Activated CD4-positive, alpha-beta T cell treated with anti-CD3 and anti-CD28 coated beads, Interleukin-2, amount 50 U/mL, for 48 hours (primary cell): ENCODE data around the gene RNU6-9.

Experiments
- DNase-seq, 2 experiments: peaks; one replicate each; pipeline ENCODE4 v3.0.0-alpha.2; 2020

Gene RNU6-9

DNA sequence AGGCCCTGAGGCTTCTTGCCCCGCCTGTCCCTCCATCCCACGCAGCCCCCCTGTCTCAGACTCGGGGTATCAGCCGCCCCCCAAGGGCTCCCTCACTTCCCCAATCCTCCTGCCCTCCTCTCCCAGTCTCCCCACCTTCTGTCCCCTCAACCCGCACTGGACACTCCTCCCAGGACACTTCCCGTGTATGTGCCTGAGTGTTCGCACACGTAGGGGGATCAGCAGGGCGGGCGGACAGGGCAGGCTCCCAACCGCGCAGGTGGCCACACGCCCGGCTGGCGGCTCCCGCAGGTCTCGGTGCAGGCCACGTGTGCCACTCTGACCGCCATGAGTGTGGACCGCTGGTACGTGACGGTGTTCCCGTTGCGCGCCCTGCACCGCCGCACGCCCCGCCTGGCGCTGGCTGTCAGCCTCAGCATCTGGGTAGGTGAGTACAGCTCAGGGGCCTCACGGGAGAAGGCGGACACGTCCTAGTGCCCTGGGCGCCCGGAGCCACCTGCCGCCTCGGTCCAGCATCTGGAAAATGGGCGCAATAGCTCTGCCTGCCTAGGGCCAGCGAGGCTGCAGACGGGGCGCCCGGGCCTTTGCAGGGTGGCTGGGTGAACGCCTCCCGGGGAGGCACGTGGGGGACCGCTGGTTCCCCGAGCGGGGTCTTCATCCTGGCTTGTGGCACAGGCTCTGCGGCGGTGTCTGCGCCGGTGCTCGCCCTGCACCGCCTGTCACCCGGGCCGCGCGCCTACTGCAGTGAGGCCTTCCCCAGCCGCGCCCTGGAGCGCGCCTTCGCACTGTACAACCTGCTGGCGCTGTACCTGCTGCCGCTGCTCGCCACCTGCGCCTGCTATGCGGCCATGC is 26.1 kb downstream of the RNU6-9 start:
- DNase-seq, result peak; percentile 54 to 63

DNA sequence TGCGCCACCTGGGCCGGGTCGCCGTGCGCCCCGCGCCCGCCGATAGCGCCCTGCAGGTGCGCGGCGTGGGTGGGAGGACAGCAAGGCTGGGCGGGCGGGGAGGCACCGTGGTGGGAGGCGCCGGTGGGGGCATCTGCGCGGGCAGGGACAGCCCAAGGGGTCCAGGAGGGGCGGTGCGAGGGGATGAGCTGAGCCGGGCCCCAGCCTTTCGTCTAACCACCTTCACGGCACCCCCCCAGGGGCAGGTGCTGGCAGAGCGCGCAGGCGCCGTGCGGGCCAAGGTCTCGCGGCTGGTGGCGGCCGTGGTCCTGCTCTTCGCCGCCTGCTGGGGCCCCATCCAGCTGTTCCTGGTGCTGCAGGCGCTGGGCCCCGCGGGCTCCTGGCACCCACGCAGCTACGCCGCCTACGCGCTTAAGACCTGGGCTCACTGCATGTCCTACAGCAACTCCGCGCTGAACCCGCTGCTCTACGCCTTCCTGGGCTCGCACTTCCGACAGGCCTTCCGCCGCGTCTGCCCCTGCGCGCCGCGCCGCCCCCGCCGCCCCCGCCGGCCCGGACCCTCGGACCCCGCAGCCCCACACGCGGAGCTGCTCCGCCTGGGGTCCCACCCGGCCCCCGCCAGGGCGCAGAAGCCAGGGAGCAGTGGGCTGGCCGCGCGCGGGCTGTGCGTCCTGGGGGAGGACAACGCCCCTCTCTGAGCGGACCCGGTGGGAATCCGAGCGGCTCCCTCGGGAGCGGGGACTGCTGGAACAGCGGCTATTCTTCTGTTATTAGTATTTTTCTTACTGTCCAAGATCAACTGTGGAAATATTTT is 27.0 kb downstream of the RNU6-9 start:
- peak; percentile 64 to 72 for DNase-seq

DNA sequence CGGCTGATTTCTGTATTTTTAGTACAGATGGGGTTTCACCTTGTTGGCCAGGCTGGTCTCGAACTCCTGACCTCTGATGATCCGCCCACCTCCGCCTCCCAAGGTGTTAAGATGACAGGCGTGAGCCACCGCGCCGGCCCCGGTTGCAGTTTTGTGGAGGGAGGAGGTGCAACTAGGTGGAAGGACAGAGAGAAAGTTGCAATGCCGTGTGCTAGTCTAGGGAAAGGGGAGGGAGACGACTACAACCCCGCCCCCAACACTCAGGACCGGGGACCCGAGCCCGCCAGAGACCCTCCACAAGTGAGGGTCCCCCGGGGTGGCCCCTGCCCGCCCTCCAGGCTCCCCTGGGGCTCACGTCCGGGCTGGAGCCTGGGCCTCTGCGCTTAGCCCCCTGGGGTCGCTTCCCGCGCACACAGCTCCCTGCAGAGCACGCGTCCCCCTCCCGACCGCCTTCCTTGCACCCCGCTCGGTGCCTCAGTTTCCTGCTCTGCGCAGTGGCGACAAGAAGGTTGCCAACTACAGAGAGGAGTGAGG is 31.3 kb downstream of the RNU6-9 start:
- peak; percentile 59 to 69 for DNase-seq

DNA sequence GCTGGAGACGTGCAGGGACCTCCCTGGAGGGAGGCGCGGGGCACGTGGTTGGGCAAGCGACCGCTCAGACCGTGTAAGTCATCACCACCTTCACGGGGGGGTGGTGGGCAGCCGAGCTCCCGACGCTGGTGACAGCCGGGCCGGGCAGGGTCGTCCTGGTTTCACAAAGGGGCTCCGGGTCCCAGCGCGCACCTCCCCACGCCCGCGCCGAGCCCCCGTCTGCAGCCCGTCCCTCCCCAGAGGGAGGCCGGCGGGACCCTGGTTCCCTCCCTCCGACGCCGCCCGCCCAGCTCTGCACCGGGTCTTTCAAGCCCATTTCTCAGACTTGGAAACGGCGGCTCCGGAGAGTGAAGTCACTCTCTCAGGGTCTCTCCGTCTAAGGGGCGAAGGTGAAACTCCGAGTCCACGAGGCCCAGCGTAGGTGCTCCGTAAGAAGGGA is 31.8 kb downstream of the RNU6-9 start:
- DNase-seq, result peak; percentile 42 to 77

DNA sequence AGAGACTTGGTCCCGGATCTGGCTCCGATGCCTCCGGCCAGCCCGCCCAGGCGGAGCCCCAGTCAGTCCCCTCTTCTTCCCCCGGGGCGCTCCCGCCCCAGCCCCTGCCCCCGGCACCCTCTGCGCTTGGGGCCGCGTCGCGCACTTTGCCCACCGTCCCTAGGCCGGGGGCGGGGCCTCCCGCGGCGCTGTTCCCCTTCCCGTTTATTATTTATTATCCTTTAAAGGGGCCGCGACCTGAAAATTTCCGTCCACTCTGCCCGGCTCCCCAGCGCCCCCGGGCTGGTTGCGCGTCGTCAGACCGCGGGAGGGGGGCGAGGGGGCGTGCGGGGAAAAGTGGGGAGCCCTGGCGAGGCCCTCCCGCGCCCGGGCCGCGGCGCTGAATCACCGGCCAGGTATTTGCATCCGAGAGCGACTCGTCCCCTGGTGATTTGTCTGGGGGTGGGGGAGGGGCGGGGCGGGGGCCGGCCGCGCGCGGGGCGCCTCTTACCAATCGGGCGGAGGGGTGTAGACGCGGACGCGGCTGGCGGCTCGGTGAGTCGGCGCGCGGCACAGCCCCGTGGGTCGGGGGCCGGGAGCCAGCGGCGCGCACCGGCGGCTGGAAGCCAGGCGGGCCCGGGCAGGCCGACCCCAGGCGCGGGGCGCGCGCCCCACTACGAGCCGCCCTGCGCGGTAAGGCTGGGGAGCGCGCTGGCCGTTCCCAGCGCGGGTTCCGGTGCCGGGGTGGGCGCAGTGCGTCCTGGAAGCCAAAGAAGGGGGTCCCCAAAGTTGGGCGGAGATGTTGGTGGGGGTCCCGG is 32.4 kb downstream of the RNU6-9 start, which contains the start of gene ARID3A:
TSS of gene ARID3A (plus strand) at position 510 of the 797 bp plus-strand sequence. CDS start 3,494 bp downstream, outside the sequence.
- DNase-seq, result peak; percentile 80 to 82

DNA sequence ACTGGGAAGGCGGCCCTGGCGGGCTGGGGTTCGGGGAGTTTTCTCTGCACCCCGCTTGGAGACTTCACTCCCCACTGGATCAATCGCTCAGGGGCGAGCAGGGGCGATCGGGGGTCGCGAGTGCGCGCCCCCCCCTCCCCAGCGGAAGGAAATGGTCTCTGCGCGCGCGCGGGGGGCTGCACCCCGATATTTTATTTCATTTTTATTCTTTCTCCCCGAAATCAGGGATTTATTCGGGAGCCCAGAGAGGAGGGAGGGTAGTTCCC is 33.0 kb downstream of the RNU6-9 start:
- DNase-seq, result peak in 1 of 2 experiments; percentile 26

DNA sequence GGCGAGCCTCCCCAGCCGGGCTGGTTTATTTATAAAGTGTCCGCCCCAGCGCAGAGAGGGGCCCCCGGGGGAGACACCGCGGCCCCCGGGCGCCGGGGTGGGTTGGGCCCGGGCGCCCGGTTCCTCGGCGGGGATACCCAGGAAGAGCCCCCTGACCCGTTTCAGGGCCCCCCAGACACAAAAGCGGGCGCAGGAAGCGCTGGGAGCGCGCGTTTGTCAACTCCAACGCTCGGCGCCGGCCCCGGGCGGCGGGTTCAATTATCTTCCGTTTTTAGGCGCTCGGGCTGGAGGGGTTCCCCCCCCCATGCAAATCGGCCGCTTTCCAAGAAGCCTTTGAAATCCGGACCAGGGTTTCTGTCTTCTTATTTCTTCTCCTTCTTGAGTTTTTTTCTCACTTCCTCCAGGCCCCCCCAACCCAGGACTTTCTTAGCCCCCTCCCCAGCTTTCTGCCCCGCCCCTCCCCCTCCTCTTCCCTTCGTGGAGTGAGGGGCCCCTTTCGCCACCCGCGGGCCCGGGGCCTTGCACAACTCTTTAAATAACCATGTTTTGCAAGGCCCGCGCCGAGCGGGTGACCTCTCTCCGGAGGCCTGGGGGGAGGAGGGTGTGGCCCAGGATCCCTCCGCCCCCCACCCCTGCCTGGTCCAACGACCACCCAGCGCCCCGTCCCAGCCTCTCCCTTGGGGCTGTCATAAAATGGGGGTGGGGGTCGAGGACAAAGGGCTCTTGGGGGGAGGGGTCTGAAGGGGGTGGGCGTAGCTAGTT is 33.5 kb downstream of the RNU6-9 start:
- DNase-seq, result peak; percentile 68 to 76

DNA sequence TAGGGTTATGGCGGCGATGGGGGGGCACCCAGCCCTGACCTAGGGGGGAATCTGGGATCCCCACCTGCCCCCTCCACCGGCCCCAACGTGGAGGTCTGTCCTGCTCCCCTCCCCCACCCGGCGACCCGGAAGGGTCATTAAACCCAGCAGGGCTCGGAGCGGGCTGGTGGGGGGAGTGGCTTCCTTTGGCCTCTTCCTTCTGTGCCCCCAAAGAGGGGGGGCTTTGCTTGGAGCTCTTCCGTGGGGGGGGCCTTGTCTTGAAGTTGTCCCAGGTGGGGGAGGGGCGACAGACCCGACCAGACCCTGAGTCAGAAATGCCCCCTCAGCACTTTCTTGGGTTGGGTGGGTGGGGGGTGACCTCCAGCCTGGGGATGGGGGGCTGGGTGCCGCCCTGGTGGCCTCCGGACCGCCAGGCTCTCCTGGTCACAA is 34.1 kb downstream of the RNU6-9 start:
- DNase-seq, result no peak

DNA sequence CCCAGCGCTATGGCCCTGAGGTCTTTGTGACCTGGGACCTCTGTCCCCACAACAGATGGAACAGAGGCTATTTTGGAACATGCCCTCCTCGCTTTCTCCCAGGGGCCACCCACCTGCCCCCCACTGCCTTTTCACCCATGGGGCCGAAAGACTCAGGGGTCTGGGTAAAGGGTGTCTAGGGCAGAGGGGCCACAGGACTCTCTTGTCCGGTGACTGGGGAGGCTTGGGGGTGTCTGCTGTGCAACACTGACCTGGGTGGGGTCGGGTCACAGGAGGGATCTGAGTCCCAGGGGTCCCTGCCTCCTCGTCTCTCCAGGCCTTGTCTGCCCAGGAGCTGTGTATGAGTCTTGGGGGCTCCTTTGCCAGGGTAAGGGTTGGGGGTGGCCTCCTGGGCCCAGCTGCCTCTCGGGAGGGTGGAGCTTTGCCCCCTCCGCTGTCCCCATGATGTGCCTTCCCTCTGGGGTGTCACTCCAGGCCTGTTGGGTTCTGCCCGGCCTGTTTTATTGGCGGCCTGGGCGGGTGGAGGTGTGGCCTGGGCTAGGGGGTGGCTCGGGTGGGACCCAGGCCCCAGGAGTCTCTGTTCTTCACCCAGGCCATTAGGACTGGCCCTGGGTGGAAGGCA is 34.6 kb downstream of the RNU6-9 start:
- DNase-seq, result no peak

DNA sequence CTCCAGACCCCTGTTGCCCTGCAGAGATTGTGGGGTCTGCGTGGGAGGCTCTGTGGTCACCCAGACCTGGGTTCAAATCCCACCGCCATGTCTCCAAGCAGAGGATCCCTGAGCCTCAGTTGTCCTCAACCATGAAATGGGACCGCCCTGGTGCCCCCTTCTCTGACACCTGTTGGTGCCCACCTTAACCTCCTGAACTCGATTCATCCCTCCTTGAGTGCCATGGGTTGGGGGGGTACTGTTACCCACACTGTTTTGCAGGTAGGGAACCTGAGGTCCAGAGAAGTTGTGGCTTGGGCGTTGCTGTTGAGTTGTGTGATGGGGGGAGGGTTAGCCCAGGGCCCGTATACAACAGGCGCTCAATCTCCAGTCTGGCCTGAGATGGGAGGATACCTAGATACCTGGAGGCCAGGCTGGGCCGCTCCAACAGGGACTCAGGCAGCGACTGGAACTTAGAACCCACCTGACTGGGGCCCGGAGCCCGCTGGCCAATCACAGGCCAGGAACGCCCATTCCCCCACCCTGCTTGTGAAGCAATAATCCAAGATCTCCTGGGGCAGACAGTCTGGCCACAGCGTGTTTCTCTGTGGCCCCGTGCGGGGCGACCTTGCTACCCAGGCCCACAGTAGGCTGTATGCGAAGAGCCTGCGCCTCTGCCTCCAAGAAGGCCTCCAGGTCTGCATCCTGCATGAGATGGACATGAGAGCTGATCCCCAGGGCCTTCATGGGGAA is 35.4 kb downstream of the RNU6-9 start:
- no peak for DNase-seq

DNA sequence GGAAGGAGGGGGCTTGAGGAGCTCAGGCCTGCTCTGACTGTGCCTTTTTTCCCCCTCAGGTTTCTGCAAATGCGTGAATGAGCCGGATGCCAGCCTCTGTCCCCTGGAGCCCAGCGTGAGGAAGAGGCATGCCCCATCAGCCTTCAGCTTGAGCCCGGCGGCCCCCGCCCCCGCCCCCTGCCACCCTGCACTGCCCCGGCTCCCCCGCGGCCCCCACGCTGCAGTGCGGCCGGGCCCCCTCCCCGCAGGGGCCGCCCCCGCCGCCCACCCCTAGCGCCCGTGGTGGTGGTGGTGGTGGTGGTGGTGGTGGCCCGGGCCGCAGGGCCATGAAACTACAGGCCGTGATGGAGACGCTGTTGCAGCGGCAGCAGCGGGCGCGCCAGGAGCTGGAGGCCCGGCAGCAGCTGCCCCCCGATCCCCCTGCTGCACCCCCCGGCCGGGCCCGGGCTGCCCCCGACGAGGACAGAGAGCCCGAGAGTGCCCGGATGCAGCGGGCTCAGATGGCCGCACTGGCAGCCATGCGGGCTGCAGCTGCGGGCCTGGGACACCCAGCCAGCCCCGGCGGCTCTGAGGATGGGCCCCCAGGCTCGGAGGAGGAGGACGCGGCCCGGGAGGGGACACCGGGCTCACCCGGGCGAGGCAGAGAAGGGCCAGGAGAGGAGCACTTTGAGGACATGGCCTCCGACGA is 36.1 kb downstream of the RNU6-9 start:
- no peak for DNase-seq

DNA sequence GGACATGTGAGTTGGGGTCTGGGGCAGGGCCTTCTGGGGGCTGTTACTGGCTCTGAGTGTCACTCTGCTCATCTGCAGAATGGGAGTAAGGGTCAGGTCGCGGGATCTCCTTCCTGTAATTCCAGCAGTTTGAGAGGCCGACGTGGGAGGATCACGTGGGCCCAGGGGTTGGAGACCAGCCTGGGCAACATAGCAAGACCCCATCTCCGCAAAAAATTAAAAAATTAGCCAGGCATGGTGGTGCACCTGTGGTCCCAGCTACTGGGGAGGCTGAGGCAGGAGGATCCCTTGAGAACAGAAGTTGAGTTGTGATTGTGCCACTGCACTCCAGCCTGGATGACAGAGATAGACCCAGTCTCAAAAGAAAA is 36.6 kb downstream of the RNU6-9 start:
- DNase-seq, result no peak

DNA sequence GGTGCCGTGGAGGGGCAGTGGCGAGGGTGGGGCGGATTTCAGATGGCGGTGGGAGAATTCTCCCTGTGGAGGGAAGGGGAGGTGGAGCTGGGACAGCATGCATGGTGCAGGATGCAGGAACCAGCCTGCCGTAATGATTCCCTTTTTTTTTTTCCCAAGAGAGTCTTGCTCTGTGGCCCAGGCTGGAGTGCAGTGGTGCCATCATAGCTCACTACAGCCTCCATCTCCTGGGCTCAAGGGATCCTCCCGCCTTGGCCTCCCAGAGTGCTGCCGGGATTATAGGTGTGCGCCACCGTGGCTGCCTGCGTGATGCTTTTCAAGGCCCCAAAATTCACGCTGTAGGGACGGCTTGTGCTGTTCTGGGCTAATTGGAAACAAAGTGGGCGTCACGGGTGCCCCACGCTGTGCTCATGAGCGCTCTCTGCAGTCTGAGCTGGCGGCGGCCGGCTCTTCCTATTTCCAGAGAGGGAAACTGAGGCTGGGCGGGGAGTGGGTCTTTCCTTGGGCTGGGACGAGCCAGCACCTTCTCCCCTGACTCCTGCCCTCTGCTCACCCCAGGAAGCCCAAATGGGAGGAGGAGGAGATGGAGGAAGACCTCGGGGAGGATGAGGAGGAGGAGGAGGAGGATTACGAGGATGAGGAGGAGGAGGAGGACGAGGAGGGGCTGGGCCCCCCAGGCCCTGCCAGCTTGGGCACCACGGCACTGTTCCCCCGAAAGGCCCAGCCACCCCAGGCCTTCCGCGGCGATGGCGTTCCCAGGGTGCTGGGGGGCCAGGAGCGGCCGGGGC is 38.8 kb downstream of the RNU6-9 start:
- no peak for DNase-seq

DNA sequence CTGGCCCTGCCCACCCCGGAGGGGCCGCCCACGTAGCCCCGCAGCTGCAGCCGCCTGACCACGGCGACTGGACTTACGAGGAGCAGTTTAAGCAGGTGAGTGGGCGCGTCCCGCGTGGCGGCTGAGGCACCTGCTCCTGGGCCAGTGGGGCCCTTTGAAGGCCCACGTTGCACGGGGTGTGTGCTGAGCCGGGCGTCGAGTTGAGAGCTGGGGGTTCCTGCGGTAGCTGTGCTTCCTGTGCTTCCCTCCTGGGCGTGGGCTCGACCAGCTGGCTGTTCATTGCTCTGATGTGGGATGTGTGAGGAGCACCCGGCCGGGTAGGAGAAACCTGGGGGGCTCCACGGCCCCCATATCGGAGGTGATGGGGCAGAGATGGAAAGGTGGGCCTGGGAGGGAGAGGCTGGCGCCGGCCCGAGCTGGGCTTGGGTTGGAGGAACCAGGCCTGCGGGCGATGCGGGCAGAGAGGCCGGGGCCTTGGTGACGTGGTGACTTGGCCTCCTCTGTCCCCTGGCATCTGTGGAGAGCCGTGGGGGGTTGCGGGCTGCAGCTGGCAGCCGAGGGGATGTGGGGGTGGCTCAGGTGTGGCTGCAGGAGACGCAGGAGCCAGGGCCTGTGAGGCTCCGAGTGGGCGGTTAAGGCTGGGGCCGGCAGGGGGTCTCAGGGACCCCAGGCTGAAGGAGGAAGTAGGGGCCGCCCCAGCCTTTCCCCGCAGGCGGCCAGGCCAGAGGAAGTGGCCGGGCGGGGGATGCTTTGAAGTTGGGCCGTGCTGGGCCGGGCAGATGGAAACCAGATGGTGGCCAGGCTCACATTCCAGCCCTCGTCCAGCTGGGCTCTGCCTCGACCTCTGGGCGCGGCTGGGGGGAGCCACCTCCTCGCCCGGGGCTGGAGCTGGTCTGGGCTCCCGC is 39.6 kb downstream of the RNU6-9 start:
- DNase-seq, result no peak

DNA sequence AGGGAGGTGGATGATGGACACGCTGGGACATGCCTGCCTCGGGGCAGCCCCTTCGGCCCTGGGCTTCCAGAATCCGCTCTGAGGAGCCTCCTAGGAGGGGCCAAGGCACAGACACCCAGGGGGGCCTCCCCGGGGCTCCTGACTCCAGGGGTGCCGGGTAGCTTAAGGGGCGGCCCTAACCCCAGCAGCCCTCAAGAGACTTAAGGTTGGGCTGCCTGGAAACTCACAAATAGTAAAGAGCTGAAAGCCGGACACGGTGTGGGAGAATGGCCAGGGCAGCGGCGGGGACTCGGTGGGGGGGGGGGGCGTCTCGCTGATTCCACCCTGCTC is 40.2 kb downstream of the RNU6-9 start:
- no peak for DNase-seq

DNA sequence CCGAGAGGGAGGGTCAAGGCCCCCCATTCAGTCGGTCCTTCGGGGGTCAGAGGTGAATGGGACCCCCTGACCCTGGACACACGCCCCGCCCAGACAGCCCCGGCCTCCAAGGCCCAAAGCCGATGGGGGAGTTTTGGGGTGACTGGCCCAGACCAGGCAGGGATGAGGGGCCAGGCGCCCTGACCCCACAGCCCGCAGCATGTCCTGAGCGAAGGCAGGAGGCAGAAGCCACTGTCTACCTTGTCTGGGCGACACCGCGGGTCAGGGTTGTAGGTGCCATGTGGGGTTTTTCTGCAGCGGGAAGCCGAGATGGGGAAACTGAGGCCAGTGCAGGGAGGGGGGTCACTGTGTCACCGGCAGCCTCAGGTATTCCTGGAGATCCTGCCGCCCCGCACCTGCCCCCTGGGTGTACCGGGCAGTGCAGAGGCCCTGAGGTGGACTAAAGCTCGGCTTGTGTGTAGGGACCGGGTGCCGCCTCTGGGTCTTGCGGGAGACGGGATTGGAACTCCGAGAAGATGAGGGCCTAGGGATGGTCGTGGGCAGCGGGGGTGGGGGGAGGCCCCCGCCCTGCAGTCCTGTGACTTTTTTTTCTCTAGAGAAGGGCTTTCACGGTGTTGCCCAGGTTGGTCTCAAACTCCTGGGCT is 41.0 kb downstream of the RNU6-9 start:
- DNase-seq, result no peak

DNA sequence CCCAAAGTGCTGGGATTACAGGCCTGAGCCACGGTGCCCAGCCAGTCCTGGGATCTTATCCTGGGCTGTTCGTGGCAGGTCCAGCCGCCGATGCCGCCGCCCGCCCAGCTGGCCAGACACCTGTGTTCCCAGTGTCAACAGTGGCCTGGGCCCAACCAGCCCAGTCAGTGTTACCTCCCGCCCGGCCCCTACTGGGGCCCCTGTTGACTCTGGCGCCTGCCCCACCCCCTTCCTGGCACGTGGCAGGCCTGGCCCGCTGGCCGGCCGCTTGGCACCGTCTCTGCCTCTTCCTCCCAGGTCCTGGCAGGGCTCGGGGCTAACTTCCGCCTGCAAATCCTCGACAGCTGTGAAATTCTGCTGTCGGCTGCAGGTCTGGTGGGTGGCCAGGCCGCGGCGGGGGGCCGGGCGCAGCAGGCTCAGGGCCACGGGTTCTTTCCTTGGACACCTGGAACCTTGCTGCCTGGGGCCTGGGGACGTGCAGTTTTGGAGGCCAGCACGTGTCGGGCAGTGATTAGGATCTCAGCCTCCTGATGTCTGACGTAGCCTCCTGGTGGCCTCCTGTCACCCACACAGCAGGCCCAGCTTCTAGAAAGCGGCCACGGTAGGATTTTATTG is 41.7 kb downstream of the RNU6-9 start:
- no peak for DNase-seq

DNA sequence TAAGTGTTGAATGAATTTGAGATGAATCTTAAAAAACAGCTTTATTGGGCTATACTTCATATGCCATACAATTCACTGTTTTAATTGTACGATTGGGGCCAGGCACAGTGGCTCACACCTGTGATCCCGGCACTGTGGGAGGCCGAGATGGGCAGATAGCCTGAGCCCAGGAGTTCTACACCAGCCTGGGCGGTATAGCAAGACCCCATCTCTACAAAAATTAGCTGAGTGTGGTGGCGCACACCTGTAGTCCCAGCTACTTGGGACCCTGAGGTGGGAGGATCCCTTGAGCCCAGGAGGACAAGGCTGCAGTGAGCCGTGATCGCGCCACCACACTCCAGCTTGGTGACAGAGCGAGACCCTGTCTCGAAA is 42.9 kb downstream of the RNU6-9 start:
- DNase-seq, result no peak
